Activated CD8-positive, alpha-beta memory T cell treated with anti-CD3 and anti-CD28 coated beads for 36 hours (primary cell): ENCODE measurements around the gene PIM3. TPM values are rescaled to one million over a fixed set of nuclear protein-coding genes. Genes with fewer than 3 reads are reported as not detected.

Experiments
- CTCF ChIA-PET: fragments of 350-600 bp; sonication (Branson Sonifier 250); formaldehyde crosslinking; loops from one replicate; lab custom pipeline; 2021; ENCODE audit warnings: antibody characterized with exemption; lab: Charles Lee
- POLR2A ChIA-PET: fragments of 350-600 bp; sonication (Branson Sonifier 250); formaldehyde crosslinking; loops from one replicate; lab custom pipeline; 2021; ENCODE audit warnings: antibody characterized with exemption; lab: Charles Lee
- total RNA-seq, 2 experiments: library from RNA; stranded (reverse); gene quantifications; one replicate each; pipeline ENCODE4 v1.2.3, GENCODE V29; 2021

The PIM3 gene
- 100 to 1,000 TPM; 198 to 203 TPM for total RNA-seq

DNA sequence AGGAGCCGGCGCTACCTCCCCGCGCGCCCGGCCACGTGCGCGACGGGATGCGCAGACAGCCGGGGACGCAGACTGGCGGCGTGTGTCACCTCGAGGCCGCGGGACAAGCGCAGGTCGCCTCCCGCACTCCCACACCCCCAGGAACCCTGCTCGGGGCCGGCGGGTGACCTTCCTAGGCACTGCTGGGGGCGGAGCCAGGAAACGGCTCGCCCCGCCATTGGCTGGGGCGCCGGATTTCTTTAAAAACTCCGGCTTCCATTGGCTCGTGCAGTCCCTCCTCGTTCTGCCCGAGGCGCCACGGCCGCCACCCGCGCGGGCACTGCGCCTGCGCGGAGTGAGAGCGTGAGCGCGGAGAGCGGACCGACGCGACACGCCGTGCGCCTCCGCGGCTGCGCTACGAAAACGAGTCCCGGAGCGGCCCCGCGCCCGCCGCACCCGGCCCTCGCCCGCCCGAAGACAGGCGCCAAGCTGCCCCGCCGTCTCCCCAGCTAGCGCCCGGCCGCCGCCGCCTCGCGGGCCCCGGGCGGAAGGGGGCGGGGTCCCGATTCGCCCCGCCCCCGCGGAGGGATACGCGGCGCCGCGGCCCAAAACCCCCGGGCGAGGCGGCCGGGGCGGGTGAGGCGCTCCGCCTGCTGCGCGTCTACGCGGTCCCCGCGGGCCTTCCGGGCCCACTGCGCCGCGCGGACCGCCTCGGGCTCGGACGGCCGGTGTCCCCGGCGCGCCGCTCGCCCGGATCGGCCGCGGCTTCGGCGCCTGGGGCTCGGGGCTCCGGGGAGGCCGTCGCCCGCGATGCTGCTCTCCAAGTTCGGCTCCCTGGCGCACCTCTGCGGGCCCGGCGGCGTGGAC lies at the start of gene PIM3:
Gene PIM3, plus strand, starts transcription at position 614 of the 846 bp plus-strand sequence. Its CDS starts 176 bp downstream, at position 790.
- ChIA-PET POLR2A (interaction anchor here (1.0 to 4.4 kb wide), 4 partner anchors 10 to 230 kb away, joined by 4 to 72 read pairs (median 20); no protein-coding TSS in a partner anchor), CTCF (no interaction called here)

DNA sequence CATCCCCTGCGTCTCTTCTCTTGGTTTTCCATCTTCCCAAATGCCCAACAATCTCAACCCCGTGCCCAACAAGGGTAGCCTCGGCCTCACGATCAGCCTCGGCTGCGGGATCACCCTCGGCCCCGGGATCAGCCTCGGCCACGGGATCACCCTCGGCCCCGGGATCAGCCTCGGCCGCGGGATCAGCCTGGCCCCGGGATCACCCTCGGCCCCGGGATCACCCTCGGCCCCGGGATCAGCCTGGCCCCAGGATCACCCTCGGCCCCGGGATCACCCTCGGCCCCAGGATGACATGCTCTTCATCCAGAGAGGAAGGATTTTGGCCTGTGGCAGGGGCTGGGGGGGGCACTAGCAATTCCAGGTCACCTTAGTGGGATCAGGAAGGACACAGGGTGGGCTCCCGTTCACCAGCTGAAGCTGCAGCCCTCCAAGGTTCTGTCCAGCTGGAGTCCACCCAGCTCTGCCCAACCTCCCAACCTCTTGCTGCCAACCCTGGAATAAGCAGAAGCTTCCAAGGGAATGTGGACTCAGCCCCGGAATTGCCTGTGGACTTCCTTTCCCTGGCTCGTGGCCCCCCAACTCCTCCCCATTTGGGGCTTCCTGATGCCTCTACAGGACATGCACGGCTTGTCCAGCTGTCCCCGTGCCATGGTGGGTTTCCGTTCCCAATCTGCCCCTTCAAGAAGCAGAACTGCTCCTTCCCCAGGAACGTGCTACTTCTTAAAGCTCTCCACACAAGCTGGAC lies 48.5 kb upstream of the PIM3 start:
- CTCF ChIA-PET = interaction anchor here (0.6 to 1.2 kb wide), 2 partner anchors 18 to 70 kb away, joined by 3 read pairs; no protein-coding TSS in a partner anchor
- POLR2A ChIA-PET = no interaction called here

DNA sequence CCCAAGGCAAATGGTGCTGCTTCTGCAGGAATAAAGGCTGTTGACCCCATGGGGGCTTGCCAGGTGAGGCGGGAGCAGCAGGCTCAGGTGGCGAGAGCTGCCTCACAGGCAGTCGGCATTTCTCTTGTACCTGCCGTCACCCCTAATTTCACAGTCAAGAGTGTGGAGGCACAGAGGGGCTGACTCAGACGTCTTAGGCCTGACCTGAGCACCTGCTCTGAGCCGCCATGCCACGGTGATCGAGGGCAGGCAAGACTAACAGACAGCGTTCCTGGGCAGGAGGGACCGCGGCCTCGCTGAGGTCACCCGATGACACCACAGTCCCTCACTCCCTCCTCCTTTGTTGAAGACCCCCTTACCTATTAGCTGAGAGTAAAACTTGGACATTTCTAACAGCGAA lies 47.5 kb upstream of the PIM3 start:
- CTCF ChIA-PET = interaction anchor here (0.6 to 1.0 kb wide), 2 partner anchors 71 to 146 kb away, joined by 3 to 4 read pairs; no protein-coding TSS in a partner anchor
- POLR2A ChIA-PET = no interaction called here

DNA sequence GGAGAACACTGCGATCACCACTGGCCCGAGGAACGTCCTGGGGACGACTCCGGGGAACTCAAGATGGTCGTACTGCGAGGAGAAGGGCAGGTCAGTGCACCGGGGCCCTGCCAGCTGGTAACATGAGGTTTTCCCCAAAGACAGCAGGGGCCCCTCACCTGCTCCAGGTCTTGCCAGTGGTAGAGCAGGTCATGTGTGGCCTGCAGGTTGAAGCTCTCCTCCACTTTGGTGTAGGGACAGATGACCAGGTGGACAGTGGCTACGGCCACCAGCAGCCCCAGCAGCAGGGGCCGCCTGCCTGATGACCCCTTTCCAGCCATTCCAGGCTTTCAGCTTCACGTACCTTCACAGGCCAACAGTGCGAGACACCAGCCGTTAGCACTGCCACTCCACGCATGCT lies 47.1 kb upstream of the PIM3 start:
- ChIA-PET POLR2A (no interaction called here), CTCF (interaction anchor here (1.0 to 1.5 kb wide), 2 partner anchors 117 to 146 kb away, joined by 4 read pairs; no protein-coding TSS in a partner anchor)

DNA sequence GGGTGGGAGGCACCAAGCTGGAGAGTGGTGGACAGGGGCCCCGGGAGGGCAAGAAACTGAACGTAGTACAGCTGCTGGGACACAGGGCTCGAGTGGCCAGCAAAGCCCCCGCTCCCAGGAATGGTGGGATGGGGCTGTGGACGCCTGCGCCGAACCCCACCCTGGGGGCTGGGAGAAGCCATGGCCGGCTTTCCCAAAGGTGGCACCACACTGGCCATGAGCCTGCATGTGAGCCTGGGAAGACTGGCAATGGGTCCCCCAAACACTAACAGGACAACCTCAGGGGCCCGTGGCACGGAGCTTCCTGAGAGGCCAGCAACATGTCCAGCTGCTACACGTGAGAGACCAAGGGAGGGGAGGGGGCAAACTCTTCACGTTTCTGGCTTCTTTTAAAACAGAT lies 46.3 kb upstream of the PIM3 start:
- POLR2A ChIA-PET = no interaction called here

DNA sequence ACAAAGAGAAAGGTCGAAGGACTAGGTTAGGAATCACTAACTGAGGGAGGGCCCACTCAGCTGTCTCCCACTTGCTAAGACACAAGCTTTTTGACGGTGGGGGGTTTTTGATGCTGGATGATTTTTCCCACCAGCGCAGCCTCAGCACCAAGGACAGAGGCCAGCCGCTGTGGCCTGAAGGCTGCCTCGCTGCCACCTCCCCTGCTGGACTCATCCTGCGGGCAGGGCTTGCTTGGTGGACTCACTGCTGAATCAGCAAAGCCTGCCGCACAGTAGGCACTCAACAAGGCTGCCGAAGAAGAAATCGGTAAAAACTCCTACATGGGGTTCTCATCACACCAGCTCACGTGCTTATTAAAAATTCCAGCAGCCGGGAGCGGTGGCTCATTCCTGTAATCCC lies 45.0 kb upstream of the PIM3 start:
- POLR2A ChIA-PET = no interaction called here

More for the DNA sequence above, 46.3 kb upstream of the PIM3 start:
- CTCF ChIA-PET = interaction anchor here (1.5 kb wide), 1 partner anchor 116 kb away, joined by 4 read pairs; no protein-coding TSS in a partner anchor

DNA sequence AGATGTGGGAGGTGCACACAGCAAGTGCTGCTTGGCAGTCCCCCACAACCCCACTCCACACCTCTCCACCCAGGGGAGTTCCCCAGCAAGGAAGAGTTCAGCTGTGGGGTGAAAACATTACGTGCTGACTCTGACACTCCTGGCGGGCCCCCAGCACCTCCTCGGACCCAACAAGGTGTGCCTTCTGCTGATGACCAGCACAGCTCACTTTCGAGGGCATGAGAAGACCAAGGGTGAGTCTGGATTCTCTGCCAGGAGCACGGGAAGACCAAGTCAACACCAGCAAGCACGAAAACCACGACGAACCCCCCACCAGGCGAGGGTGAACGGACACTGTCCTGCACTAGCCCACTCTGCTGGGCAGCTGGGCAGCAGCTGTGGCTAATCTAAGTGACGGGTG lies 43.7 kb upstream of the PIM3 start:
- CTCF ChIA-PET = no interaction called here
- POLR2A ChIA-PET = interaction anchor here (0.6 to 0.7 kb wide), 2 partner anchors 81 to 281 kb away, joined by 4 to 8 read pairs; no protein-coding TSS in a partner anchor

More for the DNA sequence above, 45.0 kb upstream of the PIM3 start:
- CTCF ChIA-PET = no interaction called here

DNA sequence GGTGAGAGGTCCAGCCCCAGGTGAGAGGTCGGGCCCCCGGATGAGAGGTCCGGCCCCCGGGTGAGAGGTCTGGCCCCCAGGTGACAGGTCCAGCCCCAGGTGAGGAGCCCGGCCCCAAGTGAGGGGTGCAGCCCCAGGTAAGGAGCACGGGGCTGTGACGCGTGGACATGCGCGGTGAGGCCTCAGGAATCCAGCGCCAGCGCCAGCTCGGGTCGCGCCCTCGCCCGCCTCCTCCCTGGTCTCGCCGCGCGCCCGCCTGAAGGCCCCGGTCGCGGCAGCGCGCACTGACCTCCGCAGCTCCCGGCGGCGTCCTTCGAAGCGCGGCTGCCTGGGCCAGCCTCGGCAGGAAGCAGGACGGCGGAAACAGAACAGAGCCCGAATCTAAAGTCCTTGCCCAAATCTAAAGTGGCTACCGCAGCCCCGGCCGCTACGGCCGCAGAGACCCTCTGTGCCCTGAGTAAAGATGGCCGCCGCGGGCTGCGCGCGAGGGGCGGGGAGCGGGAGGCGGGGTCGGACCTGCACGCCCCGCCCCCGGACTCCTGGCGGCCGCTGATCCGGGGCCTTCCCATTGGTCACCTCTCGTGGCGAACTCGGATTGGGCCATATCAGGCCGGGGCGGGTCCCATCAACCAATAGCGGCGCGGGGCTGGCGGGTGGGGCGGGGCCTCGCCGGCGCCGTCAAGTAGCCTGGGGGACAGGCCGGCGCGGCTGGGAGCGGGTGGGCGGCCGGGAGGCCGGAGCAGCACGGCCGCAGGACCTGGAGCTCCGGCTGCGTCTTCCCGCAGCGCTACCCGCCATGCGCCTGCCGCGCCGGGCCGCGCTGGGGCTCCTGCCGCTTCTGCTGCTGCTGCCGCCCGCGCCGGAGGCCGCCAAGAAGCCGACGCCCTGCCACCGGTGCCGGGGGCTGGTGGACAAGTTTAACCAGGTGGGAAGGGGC lies 42.3 kb upstream of the PIM3 start, which contains the start of the genes ALG12 and CRELD2:
Gene ALG12, minus strand, starts transcription at position 465 of the 937 bp plus-strand sequence. CDS start 4,673 bp downstream, outside the sequence.
Gene CRELD2, plus strand, starts transcription at position 661 of the 937 bp plus-strand sequence. Its CDS starts 136 bp downstream, at position 797.
- CTCF ChIA-PET = interaction anchor here (1.0 to 1.6 kb wide), 2 partner anchors 41 to 151 kb away, joined by 3 to 5 read pairs; no protein-coding TSS in a partner anchor

DNA sequence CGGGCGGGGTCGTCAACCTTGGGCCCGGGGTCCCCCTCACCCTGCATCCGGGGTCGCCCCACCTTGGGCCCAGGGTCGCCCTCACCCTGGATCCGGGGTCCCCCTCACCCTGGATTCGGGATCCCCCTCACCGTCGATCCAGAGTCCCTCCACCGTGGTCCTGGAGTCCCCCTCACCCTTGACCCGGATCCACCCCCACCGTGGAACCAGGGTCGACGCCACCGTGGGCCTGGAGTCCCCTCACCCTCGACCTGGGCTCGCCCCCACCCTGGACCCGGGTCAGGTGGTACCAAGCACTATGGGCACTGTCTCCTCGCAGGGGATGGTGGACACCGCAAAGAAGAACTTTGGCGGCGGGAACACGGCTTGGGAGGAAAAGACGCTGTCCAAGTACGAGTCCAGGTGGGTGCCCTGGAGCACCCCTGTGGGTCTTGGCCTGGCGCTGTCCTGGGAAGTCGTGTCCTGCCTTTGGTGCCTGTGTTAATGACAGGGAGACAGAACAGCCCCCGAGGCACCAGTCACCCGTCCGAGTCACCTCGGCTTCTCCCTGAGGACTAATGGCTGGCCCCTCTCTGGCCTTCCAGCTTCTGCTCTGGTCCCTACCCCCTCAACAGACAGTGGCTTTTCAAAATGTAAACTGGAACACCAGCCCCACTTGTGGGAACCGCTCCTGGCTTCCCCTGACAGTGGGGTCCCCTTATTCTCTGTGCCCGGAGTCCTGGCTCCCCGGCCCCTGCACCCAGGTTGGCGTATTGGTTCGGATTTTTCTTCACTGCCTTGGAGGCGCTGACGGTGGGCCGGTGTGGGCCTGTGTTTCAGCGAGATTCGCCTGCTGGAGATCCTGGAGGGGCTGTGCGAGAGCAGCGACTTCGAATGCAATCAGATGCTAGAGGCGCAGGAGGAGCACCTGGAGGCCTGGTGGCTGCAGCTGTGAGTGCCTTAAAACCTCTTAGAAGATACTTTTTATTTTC lies 41.4 kb upstream of the PIM3 start:
- POLR2A ChIA-PET = interaction anchor here (1.5 kb wide), 1 partner anchor 81 kb away, joined by 8 read pairs; no protein-coding TSS in a partner anchor
- CTCF ChIA-PET = interaction anchor here (1.3 kb wide), 1 partner anchor 111 kb away, joined by 3 read pairs; no protein-coding TSS in a partner anchor

More for the DNA sequence above, 42.3 kb upstream of the PIM3 start, which contains the start of the genes ALG12 and CRELD2:
- POLR2A ChIA-PET = interaction anchor here (0.5 to 1.5 kb wide), 3 partner anchors 43 to 165 kb away, joined by 3 to 8 read pairs (median 4); no protein-coding TSS in a partner anchor

DNA sequence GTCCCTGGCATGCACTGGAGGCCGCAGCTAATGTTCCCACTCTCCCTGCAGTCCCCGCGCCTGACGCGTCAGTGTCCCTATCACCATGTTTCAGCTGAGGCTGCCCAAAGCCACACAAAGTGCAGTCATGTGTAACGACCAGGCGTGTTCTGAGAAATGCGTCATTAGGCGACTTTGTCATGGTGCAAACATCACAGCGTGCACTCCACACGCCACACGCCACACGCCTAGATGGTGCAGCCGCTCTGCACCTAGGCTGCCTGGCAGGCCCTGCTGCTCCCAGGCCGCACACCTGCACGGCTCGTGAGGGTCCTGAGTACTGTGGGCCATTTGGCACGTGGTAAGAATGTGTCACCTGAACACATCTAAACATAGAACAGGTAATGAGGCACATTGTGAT lies 39.7 kb upstream of the PIM3 start:
- ChIA-PET CTCF (no interaction called here), POLR2A (interaction anchor here (0.6 kb wide), 1 partner anchor 34 kb away, joined by 3 read pairs; no protein-coding TSS in a partner anchor)

DNA sequence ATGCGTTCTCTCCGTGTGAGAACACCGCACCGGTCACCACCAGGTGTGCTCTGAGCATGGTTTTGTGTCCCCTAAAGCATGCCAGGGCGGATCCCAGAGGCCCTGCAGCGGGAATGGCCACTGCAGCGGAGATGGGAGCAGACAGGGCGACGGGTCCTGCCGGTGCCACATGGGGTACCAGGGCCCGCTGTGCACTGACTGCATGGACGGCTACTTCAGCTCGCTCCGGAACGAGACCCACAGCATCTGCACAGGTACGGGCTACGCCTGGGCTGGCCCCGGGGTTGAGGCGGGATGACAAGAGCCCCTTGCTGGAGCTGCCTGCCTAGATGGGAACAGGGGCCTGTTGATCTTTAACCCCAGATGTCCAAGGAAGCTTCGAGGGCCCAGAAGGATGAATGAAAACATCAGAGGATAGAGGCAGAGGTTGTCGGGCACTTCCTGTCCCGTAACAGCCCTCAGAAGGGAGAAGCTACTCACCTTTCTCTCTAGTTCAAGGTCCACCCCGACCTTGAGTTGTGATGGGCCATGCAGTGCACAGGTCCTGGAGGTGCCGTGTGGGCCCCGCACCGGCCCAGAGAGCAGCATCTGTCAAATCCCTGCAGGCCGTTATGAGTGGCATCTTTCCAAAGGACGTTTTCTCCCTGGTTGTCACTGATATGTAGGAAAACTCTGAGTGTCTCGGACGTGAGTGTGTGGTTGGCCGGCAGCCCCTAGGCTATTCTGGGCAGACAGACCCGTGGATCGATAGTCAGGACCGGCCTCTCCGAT lies 38.9 kb upstream of the PIM3 start:
- POLR2A ChIA-PET = no interaction called here
- CTCF ChIA-PET = interaction anchor here (0.5 kb wide), 1 partner anchor 109 kb away, joined by 3 read pairs; no protein-coding TSS in a partner anchor

DNA sequence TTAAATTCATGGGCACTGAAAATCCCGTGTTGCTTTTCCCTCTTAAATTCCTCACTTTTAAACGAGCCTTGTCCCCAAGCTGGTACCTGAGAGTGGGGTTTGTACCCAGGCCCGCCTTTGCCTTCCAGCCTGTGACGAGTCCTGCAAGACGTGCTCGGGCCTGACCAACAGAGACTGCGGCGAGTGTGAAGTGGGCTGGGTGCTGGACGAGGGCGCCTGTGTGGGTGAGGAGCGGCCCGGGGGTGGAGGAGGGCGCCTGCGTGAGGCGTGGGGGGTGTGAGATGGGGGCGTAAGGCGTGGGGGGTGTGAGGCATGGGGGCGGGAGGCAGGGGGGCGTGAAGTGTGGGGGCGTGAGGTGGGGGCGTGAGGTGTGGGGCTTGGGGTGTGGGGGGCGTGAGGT lies 38.1 kb upstream of the PIM3 start:
- CTCF ChIA-PET = no interaction called here

DNA sequence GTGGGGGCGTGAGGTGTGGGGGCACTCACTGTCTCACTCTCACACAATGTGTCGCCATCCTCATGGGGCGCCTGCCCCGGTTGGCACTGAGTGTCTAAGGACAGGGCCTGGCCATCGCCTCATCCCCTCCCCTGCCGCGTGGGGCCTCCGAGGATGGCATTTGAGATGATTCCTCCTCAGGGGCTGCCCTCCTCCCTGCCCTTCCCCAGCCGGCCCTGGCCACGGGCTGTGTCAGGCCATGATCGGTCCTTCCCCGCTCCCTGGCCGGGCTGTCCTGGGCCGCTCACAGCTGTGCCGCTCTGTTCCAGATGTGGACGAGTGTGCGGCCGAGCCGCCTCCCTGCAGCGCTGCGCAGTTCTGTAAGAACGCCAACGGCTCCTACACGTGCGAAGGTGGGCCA lies 37.6 kb upstream of the PIM3 start:
- POLR2A ChIA-PET = no interaction called here
- CTCF ChIA-PET = no interaction called here

More for the DNA sequence above, 38.1 kb upstream of the PIM3 start:
- POLR2A ChIA-PET = no interaction called here

DNA sequence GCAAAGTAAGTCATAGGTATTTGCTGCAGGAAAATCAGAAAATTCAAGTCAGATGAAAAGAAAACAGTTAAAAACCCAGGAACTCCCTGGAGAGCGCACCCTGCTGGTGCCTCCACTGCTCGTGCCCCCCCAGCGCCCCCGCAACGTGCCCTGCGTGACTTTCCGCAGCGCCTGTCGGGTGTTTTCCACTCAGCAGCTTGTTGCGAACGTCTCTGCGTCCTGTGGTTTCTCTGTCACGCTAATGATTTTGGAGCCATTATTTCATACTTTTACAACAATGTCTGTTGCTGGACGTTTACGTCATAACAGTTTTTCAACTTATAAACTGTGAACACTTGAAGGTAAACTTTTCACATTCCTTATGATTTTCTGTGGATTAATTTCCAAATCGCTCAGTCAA lies 37.1 kb upstream of the PIM3 start:
- POLR2A ChIA-PET = no interaction called here

DNA sequence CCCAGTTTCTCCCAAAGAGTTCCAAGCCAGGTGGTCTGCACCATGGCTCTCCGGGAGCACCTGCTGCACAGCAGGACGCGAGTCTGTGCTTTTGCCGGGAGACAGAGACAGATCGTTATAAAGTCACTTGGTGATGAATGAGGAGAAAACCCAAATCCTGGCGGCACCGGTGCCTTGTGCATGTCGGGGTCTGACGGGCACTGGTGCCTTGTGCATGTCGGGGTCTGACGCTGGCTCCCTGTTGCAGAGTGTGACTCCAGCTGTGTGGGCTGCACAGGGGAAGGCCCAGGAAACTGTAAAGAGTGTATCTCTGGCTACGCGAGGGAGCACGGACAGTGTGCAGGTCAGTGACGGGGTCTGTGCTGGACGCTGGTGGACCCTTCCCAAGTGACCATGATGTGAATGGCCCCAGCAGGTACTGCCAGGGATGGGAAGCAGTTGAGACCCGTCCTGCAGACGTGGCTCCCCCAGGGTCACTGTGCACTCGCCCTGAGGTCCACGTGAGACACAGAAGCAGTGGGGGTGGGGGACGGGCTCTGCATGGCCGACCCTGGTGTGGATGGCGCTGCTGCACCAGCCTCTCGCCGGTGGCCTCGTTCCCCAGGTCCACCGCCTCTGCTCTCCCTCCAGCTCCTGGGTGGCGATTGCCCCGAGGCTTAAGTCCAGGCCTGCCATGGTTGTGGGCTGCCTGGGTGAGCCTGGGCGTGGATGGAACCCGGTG lies 36.3 kb upstream of the PIM3 start:
- POLR2A ChIA-PET = no interaction called here
- CTCF ChIA-PET = interaction anchor here (0.6 kb wide), 1 partner anchor 603 kb away, joined by 3 read pairs; no protein-coding TSS in a partner anchor

More for the DNA sequence above, 37.1 kb upstream of the PIM3 start:
- CTCF ChIA-PET = no interaction called here
